Tibial nerve (tissue), 3 donors: Measurements from ENCODE around the gene RHBDL1.

Experiments
- CTCF ChIP-seq, 5 experiments: fragments of 200-600 bp in 3 of 5; fragments of 450-650 bp in 2 of 5; sonication (generic) in 3 of 5; IDR thresholded peaks; one replicate each; pipeline ENCODE4 v1.5.1; 2016 to 2019; ENCODE audit warnings: antibody characterized with exemption in 5 of 5, mild to moderate bottlenecking in 3 of 5, moderate library complexity in 2 of 5
- POLR2A ChIP-seq, 2 donors: fragments of 450-650 bp; IDR thresholded peaks; one replicate each; pipeline ENCODE4 v1.6.1; 2017; ENCODE audit warnings: antibody characterized with exemption in 2 of 2, mild to moderate bottlenecking in 2 of 2, moderate library complexity in 2 of 2

DNA sequence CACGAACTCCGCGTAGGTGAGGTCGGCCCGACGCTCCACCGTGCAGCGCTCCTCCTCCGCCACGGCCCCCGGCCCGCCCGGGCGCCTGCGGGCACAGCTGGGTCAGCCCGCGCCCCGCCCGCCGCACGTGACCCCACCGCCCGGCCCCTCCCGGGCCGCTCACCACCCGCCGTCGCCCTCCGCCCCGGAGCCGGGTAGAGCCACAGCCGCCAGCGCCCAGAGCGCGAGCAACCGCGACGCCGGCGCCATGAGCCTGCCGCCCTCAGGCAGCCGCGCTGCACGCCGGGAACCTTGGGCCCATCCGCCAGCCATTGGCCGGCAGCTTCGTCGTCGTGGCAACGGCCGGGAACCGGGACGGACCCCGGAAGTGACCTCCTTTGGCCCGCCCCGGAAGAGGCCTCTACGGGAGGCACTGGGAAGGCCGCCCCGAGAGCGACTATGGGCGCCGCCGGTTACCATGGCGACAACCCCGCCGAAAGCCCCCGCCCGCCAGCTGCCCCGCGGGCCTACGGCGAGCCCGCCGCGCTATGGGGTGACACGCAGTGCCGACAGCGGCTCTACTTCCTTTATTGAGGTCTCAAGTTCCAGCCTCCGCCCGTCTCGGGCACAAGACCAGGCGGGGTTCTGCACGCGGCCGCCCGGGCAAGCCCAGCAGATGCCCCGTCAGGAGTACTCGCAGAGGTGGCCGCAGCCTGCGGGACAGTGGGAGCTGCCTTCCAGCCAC is 8.8 kb downstream of the RHBDL1 start, which contains the start of gene JMJD8:
- TF ChIP-seq CTCF (IDR thresholded peaks at IDR 0.05) = peak in 1 of 5 experiments; percentile 11
- TF ChIP-seq POLR2A (IDR thresholded peaks at IDR 0.05) = peak in 1 of 2 donors; percentile 39
